ENCODE data around the gene NT5DC2.

- TF ChIP-seq CTCF (IDR thresholded peaks at IDR 0.05) (no peak), POLR2AphosphoS5 (IDR thresholded peaks at IDR 0.05) (no peak), EP300 (IDR thresholded peaks at IDR 0.05) (no peak)
Observed at GRCh38 chr3:52531860-52532516, 1.7 kb downstream of the NT5DC2 start.
